ENCODE results near the gene ZDHHC21.

Gene ZDHHC21

DNA sequence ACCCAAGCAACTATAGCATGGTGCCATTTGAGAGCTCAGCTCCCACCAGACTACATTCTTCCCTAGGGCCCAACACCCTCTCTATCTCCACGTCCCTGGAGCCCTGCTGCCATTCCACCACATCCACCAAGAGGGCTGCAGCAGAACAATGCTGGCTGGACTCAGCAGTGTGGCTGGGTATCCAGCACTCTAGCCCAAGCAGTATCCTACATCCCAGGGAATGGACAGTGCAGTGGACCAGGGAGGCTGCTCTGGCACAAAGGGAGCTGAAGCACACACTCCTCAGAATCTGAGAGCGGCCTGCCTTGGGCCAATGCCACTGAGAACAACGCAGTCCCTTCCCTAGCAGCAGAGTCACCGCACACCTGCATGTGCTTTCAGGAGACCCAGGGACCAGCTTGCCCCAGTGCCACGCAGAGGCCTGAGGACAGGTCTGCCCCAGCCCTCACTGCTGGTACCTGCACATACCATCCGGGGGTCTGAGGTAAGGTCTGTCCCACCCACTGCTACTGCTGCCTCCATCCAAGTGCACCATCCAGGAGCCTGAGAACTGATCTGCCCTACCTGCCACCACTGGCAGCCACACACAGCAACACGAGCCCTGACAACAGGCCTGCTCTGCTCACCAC is 95.9 kb downstream of the ZDHHC21 start:
- DNase-seq = no peak

GRCh38 chr9:14593406-14593805 is 99.8 kb downstream of the ZDHHC21 start:
- DNase-seq = no peak

GRCh38 chr9:14591411-14591810 is 101.8 kb downstream of the ZDHHC21 start:
- DNase-seq = no peak

DNA sequence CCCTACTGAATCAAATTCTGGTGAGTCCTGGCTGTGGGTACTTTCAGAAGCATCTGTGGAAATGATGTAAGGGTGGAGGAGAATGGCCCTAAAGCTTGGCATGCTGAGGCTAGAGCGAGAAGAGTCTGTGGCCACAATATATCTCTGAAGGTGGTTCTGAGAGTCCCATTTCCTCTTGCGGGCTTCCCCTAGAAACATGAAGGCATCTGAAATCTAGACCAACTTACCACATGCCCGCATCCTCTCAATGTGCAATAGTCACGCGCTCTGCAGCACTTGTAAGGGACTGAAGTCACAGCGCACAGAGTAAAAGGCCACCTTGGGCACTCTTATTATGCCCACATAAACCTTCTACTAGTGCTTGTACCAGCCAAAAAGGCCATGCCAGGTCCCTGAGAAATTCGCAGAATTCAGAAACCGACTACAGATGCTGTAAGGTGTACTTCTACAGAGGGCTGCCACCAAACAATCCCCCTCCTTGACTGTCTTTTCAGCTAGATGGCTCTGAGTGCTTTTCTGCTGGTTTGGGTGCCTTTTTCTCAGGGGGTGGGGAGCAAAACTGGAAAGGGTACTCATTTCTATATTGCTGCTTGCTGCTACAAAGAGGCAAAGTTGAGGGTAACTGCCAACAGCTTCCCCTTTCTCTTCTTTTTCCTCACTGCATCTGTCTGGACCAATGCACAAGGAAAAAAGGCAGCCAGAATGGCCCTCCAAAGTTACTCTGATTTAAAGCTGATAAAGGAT is 107.3 kb downstream of the ZDHHC21 start:
- no peak for DNase-seq

GRCh38 chr9:14584571-14584970 is 108.7 kb downstream of the ZDHHC21 start:
- no peak for DNase-seq

DNA sequence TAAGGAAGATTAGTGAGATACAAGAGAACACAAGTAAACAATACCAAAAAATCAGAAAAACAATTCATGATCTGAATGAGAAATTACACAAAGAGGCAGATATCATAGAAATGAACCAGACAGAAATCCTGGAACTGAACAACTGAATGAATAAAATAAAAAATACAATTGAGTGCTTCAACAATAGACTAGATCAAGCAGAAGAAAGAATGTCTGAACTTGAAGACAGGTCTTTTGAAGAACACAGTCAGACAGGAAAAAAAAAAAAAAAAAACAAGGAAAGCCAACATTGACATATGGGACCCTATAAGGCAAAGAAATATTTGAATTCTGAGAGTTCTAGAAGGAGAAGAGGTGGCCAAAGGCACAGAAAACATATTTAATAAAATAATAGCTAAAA is 115.2 kb downstream of the ZDHHC21 start:
- no peak for DNase-seq

DNA sequence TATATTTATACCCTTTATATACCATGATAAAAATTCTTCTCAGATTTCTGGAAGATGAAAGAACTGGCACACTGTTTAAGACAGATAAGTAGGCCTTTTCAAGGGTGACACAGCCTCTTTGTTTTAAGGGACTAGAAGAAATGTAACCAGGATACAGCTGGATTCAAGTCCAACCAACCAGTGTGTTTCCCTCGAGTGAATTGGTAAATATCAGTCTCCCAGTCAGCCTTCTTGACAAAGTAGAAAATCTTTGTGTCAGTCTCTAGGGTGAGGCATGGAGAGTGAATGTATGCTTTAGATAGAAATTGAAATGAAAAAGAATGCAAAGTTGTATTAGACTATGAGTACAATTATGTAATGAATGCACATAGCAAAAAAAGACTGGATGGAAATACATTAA is 119.1 kb downstream of the ZDHHC21 start:
- no peak for DNase-seq

GRCh38 chr9:14573319-14573718 is 119.9 kb downstream of the ZDHHC21 start:
- DNase-seq = no peak

- no peak for DNase-seq
Measured at GRCh38 chr9:14565352-14566016, 127.7 kb downstream of the ZDHHC21 start.

GRCh38 chr9:14563902-14564624 is 129.2 kb downstream of the ZDHHC21 start:
- DNase-seq = no peak

DNA sequence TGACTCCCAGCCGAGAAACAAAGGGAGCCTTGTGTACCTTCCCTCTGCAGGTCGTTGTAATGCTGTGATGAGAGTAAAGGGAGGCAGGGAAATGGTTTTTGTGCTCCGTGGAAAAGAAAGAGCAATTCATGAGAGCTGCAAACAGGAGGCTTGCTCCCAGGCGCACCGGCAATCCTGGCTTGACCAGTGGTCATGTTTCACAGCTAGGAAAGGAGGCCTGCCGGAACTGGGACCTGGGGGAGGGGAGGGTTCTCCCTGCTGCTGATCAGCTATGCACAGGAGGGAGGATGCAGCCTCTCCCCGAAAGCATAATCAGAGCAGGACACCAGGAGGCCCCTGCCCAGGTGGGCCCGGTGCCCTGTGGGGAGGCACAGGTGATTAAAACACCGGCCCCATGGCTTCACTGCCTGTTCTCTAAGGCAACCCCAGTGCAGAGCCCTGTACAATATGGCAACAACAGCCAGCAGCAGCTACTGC is 131.3 kb downstream of the ZDHHC21 start:
- DNase-seq = no peak
